ENCODE measurements around the gene WDFY3. TPM values are rescaled to one million over a fixed set of nuclear protein-coding genes. Genes with fewer than 3 reads are reported as not detected.
"Not testable (repeated sequence)": the region's sequence is repeated elsewhere in the genome, so short reads cannot be mapped to it uniquely, and the experiment has no call there.

The WDFY3 gene
- total and polyA plus RNA-seq, 7 donors = 3.2 to 54.2 (median 38.2) TPM

DNA sequence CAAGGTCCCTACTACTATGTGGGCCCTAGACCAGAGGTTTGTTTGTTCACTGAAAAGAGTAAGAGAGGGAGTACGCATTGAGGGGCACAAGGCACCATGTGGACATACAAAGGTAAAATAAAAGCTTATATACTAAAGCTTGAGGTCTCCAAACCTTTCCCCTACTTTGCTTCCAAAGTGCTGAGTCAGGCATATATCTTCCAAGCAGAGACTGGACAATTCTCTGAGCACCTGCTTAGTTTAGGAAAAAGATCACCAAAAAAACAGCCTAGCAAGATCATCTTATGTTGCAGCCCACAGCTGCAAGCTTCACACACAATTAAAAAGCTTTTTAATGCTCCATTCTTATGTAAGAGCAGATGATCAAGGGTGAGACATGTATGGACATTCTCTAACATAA is 119.5 kb downstream of the WDFY3 start:
- Histone ChIP-seq H3K4me1 (peaks cover 6% of the 10 kb centered on the region), H3K27ac (no peak overlapping the region), H3K9me3 (no peaks in the 10 kb centered on the region), H3K27me3 (ENCODE audit: insufficient read depth in 3 of 3, low read length in 2 of 3) (no peaks in the 10 kb centered on the region), H3K36me3 (ENCODE audit: insufficient read depth in 1 of 2, low read depth in 1 of 2) (peaks cover 2 to 13% of the 10 kb centered on the region in 2 donors), H3K4me3 (no peak overlapping the region)
- ATAC-seq (no peak), DNase-seq (no peak)
- TF ChIP-seq, protein P1, sequence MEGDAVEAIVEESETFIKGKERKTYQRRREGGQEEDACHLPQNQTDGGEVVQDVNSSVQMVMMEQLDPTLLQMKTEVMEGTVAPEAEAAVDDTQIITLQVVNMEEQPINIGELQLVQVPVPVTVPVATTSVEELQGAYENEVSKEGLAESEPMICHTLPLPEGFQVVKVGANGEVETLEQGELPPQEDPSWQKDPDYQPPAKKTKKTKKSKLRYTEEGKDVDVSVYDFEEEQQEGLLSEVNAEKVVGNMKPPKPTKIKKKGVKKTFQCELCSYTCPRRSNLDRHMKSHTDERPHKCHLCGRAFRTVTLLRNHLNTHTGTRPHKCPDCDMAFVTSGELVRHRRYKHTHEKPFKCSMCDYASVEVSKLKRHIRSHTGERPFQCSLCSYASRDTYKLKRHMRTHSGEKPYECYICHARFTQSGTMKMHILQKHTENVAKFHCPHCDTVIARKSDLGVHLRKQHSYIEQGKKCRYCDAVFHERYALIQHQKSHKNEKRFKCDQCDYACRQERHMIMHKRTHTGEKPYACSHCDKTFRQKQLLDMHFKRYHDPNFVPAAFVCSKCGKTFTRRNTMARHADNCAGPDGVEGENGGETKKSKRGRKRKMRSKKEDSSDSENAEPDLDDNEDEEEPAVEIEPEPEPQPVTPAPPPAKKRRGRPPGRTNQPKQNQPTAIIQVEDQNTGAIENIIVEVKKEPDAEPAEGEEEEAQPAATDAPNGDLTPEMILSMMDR (IDR thresholded peaks at IDR 0.05) = no peak
- intact Hi-C loops (cut with DNase I) = loop anchor here (5.0 to 10.0 kb wide), 2 partner anchors 118 to 120 kb away; partner anchors contain the start of gene WDFY3 (in 2 of the 2)
- WGBS, 3 donors = 95 to 100% (median 98%) methylated on average over 1 of the region's 1 CpG

DNA sequence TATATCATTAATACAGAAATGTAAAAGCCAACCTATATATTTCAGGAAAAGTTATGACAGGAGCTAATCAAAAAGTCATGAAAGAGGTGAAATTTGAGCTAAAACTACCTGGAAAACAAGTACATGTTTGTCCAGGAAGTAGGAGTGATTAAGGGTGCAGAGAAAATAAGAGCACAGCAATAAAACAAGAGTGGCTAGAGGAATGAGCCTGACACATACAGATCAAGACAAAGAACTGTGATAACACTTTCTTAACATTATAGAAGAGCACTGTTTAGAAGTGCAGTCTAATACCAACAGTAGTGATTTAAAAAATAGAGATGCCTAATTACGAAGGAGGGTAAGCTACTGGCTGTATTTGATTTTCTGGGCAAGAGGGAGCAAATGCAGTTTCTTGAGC is 125.1 kb downstream of the WDFY3 start:
- Histone ChIP-seq H3K27me3 (ENCODE audit: insufficient read depth in 3 of 3, low read length in 2 of 3) (no peaks in the 10 kb centered on the region), H3K27ac (no peak overlapping the region), H3K9me3 (no peaks in the 10 kb centered on the region), H3K4me1 (no peaks in the 10 kb centered on the region), H3K4me3 (no peak overlapping the region), H3K36me3 (ENCODE audit: insufficient read depth in 1 of 2, low read depth in 1 of 2) (peaks cover 3 to 30% of the 10 kb centered on the region in 2 donors)
- intact Hi-C loops (cut with DNase I) = loop anchor here in 1 of 2 donors (10.0 kb wide), 1 partner anchor 123 kb away; the partner anchor contains the start of gene WDFY3
- TF ChIP-seq, protein P1 (IDR thresholded peaks at IDR 0.05) = no peak
- 94 to 100% (median 100%) methylated on average over 1 of the region's 1 CpG for WGBS, 3 donors
- DNase-seq (no peak), ATAC-seq (no peak)

DNA sequence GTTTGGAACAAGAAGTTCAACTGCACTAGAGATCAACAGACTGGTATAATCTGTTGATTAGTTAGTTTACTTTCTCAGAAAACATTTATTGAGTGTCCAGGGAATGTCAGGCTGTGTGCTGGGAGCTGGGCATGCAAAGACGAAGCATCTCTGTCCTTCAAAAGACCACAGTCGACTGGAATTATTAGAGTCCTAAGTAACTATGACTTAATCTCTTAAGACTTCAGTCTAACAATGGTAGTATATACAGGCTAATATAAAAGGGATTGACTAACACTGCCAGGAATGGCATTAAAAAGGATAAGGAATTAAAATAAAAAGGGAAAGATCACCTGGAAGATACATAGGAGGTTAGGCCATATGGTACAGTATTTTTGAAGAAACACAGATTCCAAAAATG is 128.7 kb downstream of the WDFY3 start:
- ATAC-seq = no peak
- H3K9me3 ChIP-seq = no peaks in the 10 kb centered on the region
- no peak overlapping the region for H3K4me3 ChIP-seq
- intact Hi-C loops (cut with DNase I) = no loop called here
- no peak for DNase-seq
- H3K27me3 ChIP-seq (ENCODE audit: insufficient read depth in 3 of 3, low read length in 2 of 3) = no peaks in the 10 kb centered on the region
- TF ChIP-seq, protein P1 (IDR thresholded peaks at IDR 0.05) = no peak
- H3K4me1 ChIP-seq = no peaks in the 10 kb centered on the region
- 68 to 80% (median 73%) methylated on average over 2 of the region's 2 CpGs for WGBS, 3 donors
- H3K27ac ChIP-seq = no peak overlapping the region
- H3K36me3 ChIP-seq (ENCODE audit: insufficient read depth in 1 of 2, low read depth in 1 of 2) = peaks cover 3 to 47% of the 10 kb centered on the region in 2 donors

DNA sequence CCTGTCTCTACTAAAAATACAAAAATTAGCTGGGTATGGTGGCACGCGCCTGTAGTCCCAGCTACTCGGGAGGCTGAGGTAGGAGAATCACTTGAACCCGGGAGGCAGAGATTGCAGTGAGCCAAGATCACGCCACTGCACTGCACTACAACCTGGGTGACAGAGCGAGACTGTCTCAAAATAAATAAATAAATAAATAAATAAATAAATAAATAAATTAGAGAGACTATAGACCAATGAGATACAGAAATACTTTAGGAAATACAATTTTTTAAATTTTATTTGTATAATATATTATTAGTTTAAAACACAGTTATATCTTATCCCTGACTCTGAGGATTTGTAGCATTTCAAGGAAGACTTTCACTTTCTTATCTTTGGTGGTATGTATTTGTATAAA is 136.9 kb downstream of the WDFY3 start:
- ATAC-seq; DNase-seq; H3K9me3 ChIP-seq; H3K4me3 ChIP-seq; H3K27ac ChIP-seq; H3K27me3 ChIP-seq (ENCODE audit: insufficient read depth in 3 of 3, low read length in 2 of 3); H3K4me1 ChIP-seq; intact Hi-C loops (cut with DNase I): not testable (repeated sequence)
- peaks cover 0 to 60% of the 10 kb centered on the region in 2 donors for H3K36me3 ChIP-seq (ENCODE audit: insufficient read depth in 1 of 2, low read depth in 1 of 2)
- 98 to 100% (median 99%) methylated on average over 6 of the region's 6 CpGs for WGBS, 3 donors

DNA sequence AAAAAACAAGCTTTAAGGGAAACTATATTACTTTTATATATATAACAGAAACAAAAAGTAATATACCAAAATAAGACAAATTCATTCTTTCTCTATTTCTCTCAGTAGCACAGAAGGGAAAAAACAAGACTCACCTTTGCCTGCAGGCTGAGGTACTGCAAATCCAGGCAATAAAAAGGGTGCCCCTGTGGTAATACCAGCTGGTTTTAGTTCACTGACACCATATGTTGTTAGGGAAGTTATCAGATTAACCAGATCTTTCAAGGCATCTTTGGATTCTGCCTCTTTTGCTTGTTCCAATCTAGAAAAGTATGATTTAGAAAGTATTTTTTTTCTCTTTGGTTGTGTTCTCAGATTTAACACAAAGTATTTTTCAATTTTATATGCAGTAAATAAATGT is 139.8 kb downstream of the WDFY3 start:
- intact Hi-C loops (cut with DNase I) = no loop called here
- no peak overlapping the region for H3K27ac ChIP-seq
- no peak overlapping the region for H3K4me3 ChIP-seq
- H3K36me3 ChIP-seq (ENCODE audit: insufficient read depth in 1 of 2, low read depth in 1 of 2) = peaks cover 0 to 54% of the 10 kb centered on the region in 2 donors
- H3K27me3 ChIP-seq (ENCODE audit: insufficient read depth in 3 of 3, low read length in 2 of 3) = no peaks in the 10 kb centered on the region
- ATAC-seq = no peak
- TF ChIP-seq, protein P1 (IDR thresholded peaks at IDR 0.05) = no peak
- H3K9me3 ChIP-seq = no peaks in the 10 kb centered on the region
- H3K4me1 ChIP-seq = no peaks in the 10 kb centered on the region
- DNase-seq = no peak

All from psoas muscle (tissue), 8 donors.